NCI-H146 (cell line): ENCODE results near the gene GALNS.
"Not testable (repeated sequence)": the region's sequence is repeated elsewhere in the genome, so short reads cannot be mapped to it uniquely, and the experiment has no call there.

Experiments used
- DNase-seq: peaks from one replicate; lab custom pipeline; 2025; lab: John Stamatoyannopoulos, UW

Gene GALNS

GRCh38 chr16:88783391-88784073 lies 73.2 kb downstream of the GALNS start:
- no peak for DNase-seq

GRCh38 chr16:88782454-88783390 lies 74.0 kb downstream of the GALNS start:
- DNase-seq: no peak

- no peak for DNase-seq
Measured at GRCh38 chr16:88781140-88782077, 75.3 kb downstream of the GALNS start.

GRCh38 chr16:88780142-88781062 lies 76.3 kb downstream of the GALNS start:
- no peak for DNase-seq

GRCh38 chr16:88779406-88780141 lies 77.2 kb downstream of the GALNS start:
- DNase-seq: no peak

- no peak for DNase-seq
Measured at GRCh38 chr16:88778541-88779065, 78.1 kb downstream of the GALNS start.

- no peak for DNase-seq
Measured at GRCh38 chr16:88778271-88778525, 78.5 kb downstream of the GALNS start.

GRCh38 chr16:88777471-88778270 lies 79.1 kb downstream of the GALNS start:
- no peak for DNase-seq

GRCh38 chr16:88775825-88776224 lies 80.9 kb downstream of the GALNS start:
- no peak for DNase-seq

GRCh38 chr16:88774544-88775393 lies 82.0 kb downstream of the GALNS start:
- no peak for DNase-seq

GRCh38 chr16:88773812-88774291 lies 82.9 kb downstream of the GALNS start:
- DNase-seq: peak; percentile 8

GRCh38 chr16:88772871-88773811 lies 83.6 kb downstream of the GALNS start:
- DNase-seq: no peak

- DNase-seq: not testable (repeated sequence)
Measured at GRCh38 chr16:88771781-88772180, 85.0 kb downstream of the GALNS start.

- no peak for DNase-seq
Measured at GRCh38 chr16:88771294-88771772, 85.4 kb downstream of the GALNS start.

GRCh38 chr16:88770461-88771293 lies 86.1 kb downstream of the GALNS start:
- DNase-seq: peak; percentile 48
